Glutamatergic neuron (in vitro differentiated cells): ENCODE measurements around the gene EFCAB6. TPM values are rescaled to one million over a fixed set of nuclear protein-coding genes. Genes with fewer than 3 reads are reported as not detected.

Experiments used
- DNase-seq: peaks from one replicate; pipeline ENCODE4 v3.0.0; 2022
- H3K27ac Mint-ChIP-seq: one replicate; pipeline ENCODE4 v1.8.0; 2020; ENCODE audit warnings: mild to moderate bottlenecking, mixed read lengths, inconsistent platforms; ENCODE audit not compliant: unreplicated experiment
- H3K27me3 Mint-ChIP-seq: one replicate; pipeline ENCODE4 v1.8.0; 2020; ENCODE audit warnings: mild to moderate bottlenecking, moderate library complexity, mixed read lengths, inconsistent platforms; ENCODE audit not compliant: unreplicated experiment
- H3K36me3 Mint-ChIP-seq: one replicate; pipeline ENCODE4 v1.8.0; 2020; ENCODE audit warnings: mild to moderate bottlenecking, mixed read lengths, inconsistent platforms; ENCODE audit not compliant: unreplicated experiment
- H3K4me1 Mint-ChIP-seq: one replicate; pipeline ENCODE4 v1.8.0; 2020; ENCODE audit warnings: mild to moderate bottlenecking, low read depth, mixed read lengths, inconsistent platforms; ENCODE audit not compliant: unreplicated experiment
- H3K4me3 Mint-ChIP-seq: one replicate; pipeline ENCODE4 v1.8.0; 2020; ENCODE audit warnings: mild to moderate bottlenecking, mixed read lengths, inconsistent platforms; ENCODE audit not compliant: unreplicated experiment
- H3K9me3 Mint-ChIP-seq: one replicate; pipeline ENCODE4 v1.8.0; 2020; ENCODE audit warnings: mild to moderate bottlenecking, moderate library complexity, mixed read lengths, inconsistent platforms; ENCODE audit not compliant: unreplicated experiment
- total RNA-seq: library from RNA; stranded (reverse); fragmentation: NEBNext Ultra II Directional; extraction: Animal tissue kit (Norgen Biotek cat#: 25700); gene quantifications from one replicate; pipeline ENCODE4 v1.2.1, GENCODE V29; 2021; ENCODE audit not compliant: unreplicated experiment
- TF ChIP-seq, protein P1 (sequence below): fragments of 200-600 bp; sonication (generic); IDR thresholded peaks from one replicate; pipeline ENCODE4 v1.5.0; 2021; ENCODE audit not compliant: partially characterized antibody, unreplicated experiment

EFCAB6 gene
- total RNA-seq, 1 donor from 2014 or later: 0.96 TPM

DNA sequence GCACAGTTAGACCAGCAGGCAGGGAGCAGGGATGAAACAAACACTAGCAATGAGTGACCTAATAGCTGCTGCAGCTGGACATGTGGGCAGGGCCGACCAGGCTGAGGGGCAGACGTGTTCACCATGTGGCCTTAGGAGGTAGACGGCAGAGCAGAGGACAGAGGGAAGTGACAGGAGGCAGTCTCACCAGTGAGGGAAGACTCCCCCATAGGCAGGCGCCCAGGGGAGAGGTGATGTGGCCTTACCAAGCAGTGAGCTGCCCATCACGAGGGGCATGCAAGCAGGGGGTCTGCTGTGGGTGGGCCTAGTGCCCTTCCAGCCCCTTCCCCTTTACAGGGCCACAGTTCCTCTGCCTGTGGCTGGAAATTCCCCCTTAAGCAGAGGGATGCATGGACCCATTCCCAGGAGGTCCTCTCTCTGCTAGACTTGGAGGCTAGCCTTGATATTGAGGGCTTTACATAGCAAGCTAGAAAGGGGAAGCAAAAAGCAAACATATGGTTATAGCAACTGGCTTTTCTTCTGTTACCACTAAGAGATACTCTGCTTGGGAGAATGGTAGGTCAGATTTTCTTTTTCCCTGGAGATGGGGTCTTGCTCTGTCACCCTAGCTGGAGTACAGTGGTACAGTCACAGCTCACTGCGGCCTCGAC, 332.7 kb downstream of the EFCAB6 start:
- peaks cover 4% of the 10 kb centered on the region for H3K9me3 Mint-ChIP-seq
- DNase-seq: no peak
- H3K27ac Mint-ChIP-seq: no peak overlapping the region
- peak overlapping the region; percentile 38 for H3K4me3 Mint-ChIP-seq
- H3K4me1 Mint-ChIP-seq: peaks cover 3% of the 10 kb centered on the region
- peaks cover 4% of the 10 kb centered on the region for H3K27me3 Mint-ChIP-seq
- H3K36me3 Mint-ChIP-seq: no peaks in the 10 kb centered on the region
- TF ChIP-seq, protein P1, sequence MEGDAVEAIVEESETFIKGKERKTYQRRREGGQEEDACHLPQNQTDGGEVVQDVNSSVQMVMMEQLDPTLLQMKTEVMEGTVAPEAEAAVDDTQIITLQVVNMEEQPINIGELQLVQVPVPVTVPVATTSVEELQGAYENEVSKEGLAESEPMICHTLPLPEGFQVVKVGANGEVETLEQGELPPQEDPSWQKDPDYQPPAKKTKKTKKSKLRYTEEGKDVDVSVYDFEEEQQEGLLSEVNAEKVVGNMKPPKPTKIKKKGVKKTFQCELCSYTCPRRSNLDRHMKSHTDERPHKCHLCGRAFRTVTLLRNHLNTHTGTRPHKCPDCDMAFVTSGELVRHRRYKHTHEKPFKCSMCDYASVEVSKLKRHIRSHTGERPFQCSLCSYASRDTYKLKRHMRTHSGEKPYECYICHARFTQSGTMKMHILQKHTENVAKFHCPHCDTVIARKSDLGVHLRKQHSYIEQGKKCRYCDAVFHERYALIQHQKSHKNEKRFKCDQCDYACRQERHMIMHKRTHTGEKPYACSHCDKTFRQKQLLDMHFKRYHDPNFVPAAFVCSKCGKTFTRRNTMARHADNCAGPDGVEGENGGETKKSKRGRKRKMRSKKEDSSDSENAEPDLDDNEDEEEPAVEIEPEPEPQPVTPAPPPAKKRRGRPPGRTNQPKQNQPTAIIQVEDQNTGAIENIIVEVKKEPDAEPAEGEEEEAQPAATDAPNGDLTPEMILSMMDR: no peak

Other genes with a start within 250 kb of the EFCAB6 start
- 79.5 TPM for gene SULT4A1, start 50.2 kb upstream of the EFCAB6 start, total RNA-seq
- gene PNPLA5, start 79.7 kb upstream of the EFCAB6 start, total RNA-seq: not detected
- gene PNPLA3, start 111.5 kb upstream of the EFCAB6 start, total RNA-seq: 14.7 TPM
- 48.0 TPM for gene SAMM50, start 143.1 kb upstream of the EFCAB6 start, total RNA-seq
- gene PARVB, start 212.0 kb upstream of the EFCAB6 start, total RNA-seq: 7.7 TPM